Measurements from ENCODE around the gene C1orf21. TPM values are rescaled to one million over a fixed set of nuclear protein-coding genes. Genes with fewer than 3 reads are reported as not detected.

The C1orf21 gene
- total RNA-seq, 1 donor: 17.0 TPM

DNA sequence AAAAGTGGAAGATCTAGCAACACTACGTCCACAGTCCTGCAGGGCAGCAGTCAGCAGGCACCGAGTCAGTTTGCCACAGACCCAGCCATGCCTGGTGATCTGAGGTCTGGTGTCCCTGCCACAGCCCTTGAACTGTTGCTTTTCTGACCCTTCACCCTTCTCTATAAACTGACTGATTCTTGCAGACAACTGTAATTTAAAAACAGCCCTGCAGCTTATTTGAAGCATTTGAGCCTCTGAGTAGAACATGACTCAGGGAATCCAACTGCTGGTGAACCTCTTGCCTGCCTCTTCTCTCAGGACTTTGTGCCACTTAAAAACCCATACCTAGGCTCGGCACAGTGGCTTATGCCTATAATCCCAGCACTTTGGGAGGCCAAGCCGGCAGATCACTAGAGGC lies 260.6 kb downstream of the C1orf21 start:
- Histone ChIP-seq H2AFZ (ENCODE audit: low read length) (peak overlapping the region; percentile 36), H3K36me3 (ENCODE audit: insufficient read depth, low read length) (no peaks in the 10 kb centered on the region), H3K27me3 (ENCODE audit: insufficient read depth, low read length) (peaks cover 11% of the 10 kb centered on the region), H3K4me2 (ENCODE audit: insufficient read depth, low read length) (peak overlapping the region; percentile 11), H3K4me1 (ENCODE audit: insufficient read depth, low read length) (peaks cover 7% of the 10 kb centered on the region), H4K20me1 (ENCODE audit: insufficient read depth, low read length) (no peaks in the 10 kb centered on the region), H3K27ac (ENCODE audit: low read depth, low read length) (no peak overlapping the region), H3K9me3 (ENCODE audit: low read depth, low read length) (no peaks in the 10 kb centered on the region), H3K79me2 (ENCODE audit: insufficient read depth, low read length) (no peaks in the 10 kb centered on the region), H3K4me3 (ENCODE audit: insufficient read depth, low read length) (no peak overlapping the region)
- no peak for DNase-seq (ENCODE audit: insufficient read length, low spot score, missing footprints)
- TF ChIP-seq, protein P1, sequence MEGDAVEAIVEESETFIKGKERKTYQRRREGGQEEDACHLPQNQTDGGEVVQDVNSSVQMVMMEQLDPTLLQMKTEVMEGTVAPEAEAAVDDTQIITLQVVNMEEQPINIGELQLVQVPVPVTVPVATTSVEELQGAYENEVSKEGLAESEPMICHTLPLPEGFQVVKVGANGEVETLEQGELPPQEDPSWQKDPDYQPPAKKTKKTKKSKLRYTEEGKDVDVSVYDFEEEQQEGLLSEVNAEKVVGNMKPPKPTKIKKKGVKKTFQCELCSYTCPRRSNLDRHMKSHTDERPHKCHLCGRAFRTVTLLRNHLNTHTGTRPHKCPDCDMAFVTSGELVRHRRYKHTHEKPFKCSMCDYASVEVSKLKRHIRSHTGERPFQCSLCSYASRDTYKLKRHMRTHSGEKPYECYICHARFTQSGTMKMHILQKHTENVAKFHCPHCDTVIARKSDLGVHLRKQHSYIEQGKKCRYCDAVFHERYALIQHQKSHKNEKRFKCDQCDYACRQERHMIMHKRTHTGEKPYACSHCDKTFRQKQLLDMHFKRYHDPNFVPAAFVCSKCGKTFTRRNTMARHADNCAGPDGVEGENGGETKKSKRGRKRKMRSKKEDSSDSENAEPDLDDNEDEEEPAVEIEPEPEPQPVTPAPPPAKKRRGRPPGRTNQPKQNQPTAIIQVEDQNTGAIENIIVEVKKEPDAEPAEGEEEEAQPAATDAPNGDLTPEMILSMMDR (IDR thresholded peaks at IDR 0.05; ENCODE audit: extremely low read depth, low read depth, low read length): no peak

DNA sequence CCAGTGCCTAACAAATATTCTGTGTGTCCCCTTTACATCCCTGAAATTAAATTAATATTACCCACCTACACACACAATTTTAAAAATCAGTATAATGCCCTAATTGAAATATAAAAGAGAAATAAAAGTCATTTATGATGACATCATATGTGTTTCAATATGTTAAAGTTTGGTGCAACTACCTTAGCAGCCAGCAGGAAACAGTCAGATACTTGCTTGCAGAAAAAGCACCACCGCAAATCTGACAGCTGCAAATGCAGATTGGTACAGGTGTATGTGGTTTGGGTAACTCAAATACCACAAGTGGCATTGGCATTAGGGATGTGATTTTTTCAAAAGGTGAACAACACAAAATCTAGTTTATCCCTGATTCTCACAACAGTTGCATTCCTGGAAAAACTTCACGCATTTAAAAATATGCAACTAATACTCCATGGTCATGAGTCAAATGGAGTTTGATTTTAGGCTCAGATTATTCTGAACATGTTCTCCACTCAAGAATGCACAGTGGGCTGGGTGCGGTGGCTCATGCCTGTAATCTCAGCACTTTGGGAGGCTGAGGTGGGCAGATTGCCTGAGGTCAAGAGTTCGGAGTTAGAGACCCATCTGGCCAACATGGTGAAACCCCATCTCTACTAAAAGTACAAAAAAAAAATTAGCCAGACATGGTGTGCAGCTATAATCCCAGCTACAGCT lies 261.5 kb downstream of the C1orf21 start:
- TF ChIP-seq, protein P1 (IDR thresholded peaks at IDR 0.05; ENCODE audit: extremely low read depth, low read depth, low read length): no peak
- H3K9me3 ChIP-seq (ENCODE audit: low read depth, low read length): no peaks in the 10 kb centered on the region
- no peak overlapping the region for H3K4me2 ChIP-seq (ENCODE audit: insufficient read depth, low read length)
- no peak overlapping the region for H3K27ac ChIP-seq (ENCODE audit: low read depth, low read length)
- no peaks in the 10 kb centered on the region for H3K79me2 ChIP-seq (ENCODE audit: insufficient read depth, low read length)
- H4K20me1 ChIP-seq (ENCODE audit: insufficient read depth, low read length): no peaks in the 10 kb centered on the region
- no peak for DNase-seq (ENCODE audit: insufficient read length, low spot score, missing footprints)
- H3K4me3 ChIP-seq (ENCODE audit: insufficient read depth, low read length): no peak overlapping the region
- peaks cover 7% of the 10 kb centered on the region for H3K4me1 ChIP-seq (ENCODE audit: insufficient read depth, low read length)
- H3K36me3 ChIP-seq (ENCODE audit: insufficient read depth, low read length): no peaks in the 10 kb centered on the region
- H3K27me3 ChIP-seq (ENCODE audit: insufficient read depth, low read length): peaks cover 10% of the 10 kb centered on the region
- H2AFZ ChIP-seq (ENCODE audit: low read length): no peak overlapping the region

DNA sequence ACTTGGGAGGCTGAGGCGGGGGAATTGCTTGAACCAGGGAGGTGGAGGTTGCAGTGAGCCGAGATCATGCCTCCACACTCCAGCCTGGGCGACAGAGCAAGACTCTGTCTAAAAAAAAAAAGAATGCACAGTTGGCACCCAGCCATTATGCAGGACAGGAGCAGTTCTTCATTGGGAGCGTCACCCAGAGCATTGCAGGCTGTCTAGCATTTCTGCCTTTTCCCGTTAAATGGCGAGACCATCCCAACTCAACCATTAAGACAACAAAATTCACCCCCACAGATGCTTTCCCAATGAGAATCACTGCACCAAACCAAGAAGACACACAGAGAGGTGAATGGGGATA lies 262.0 kb downstream of the C1orf21 start:
- Histone ChIP-seq H2AFZ (ENCODE audit: low read length) (no peak overlapping the region), H3K9me3 (ENCODE audit: low read depth, low read length) (no peaks in the 10 kb centered on the region), H3K4me1 (ENCODE audit: insufficient read depth, low read length) (peaks cover 7% of the 10 kb centered on the region), H3K4me3 (ENCODE audit: insufficient read depth, low read length) (no peak overlapping the region), H4K20me1 (ENCODE audit: insufficient read depth, low read length) (no peaks in the 10 kb centered on the region), H3K27ac (ENCODE audit: low read depth, low read length) (no peak overlapping the region), H3K27me3 (ENCODE audit: insufficient read depth, low read length) (peaks cover 10% of the 10 kb centered on the region), H3K4me2 (ENCODE audit: insufficient read depth, low read length) (peak overlapping the region; percentile 23), H3K36me3 (ENCODE audit: insufficient read depth, low read length) (no peaks in the 10 kb centered on the region), H3K79me2 (ENCODE audit: insufficient read depth, low read length) (no peaks in the 10 kb centered on the region)
- DNase-seq (ENCODE audit: insufficient read length, low spot score, missing footprints): no peak
- TF ChIP-seq, protein P1 (IDR thresholded peaks at IDR 0.05; ENCODE audit: extremely low read depth, low read depth, low read length): no peak

DNA sequence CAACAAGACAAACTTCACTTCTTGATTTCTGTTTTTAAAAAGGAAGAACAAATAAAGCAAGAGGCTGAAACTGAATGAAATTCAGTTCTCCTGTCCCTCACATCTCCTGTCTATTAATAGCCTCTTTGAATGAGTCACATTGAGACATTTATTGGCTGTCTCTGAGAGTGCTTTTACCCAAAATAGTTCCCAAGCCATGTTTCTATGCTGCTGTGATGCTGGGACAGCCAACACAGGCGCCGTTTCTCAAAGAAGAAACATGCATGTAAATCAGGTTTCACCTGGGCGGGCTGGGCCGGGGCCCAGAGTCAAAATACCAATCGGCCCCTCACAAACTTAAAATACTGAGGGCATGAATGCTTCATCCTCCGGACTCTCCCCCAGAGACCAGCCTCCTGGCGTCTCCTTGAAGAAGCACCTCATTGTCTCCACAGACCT lies 262.6 kb downstream of the C1orf21 start:
- Histone ChIP-seq H3K4me3 (ENCODE audit: insufficient read depth, low read length) (no peak overlapping the region), H3K79me2 (ENCODE audit: insufficient read depth, low read length) (no peaks in the 10 kb centered on the region), H3K4me1 (ENCODE audit: insufficient read depth, low read length) (peaks cover 7% of the 10 kb centered on the region), H2AFZ (ENCODE audit: low read length) (no peak overlapping the region), H3K36me3 (ENCODE audit: insufficient read depth, low read length) (no peaks in the 10 kb centered on the region), H3K4me2 (ENCODE audit: insufficient read depth, low read length) (peak overlapping the region; percentile 23), H4K20me1 (ENCODE audit: insufficient read depth, low read length) (no peaks in the 10 kb centered on the region), H3K27ac (ENCODE audit: low read depth, low read length) (no peak overlapping the region), H3K9me3 (ENCODE audit: low read depth, low read length) (no peaks in the 10 kb centered on the region), H3K27me3 (ENCODE audit: insufficient read depth, low read length) (peaks cover 7% of the 10 kb centered on the region)
- TF ChIP-seq, protein P1 (IDR thresholded peaks at IDR 0.05; ENCODE audit: extremely low read depth, low read depth, low read length): no peak
- DNase-seq (ENCODE audit: insufficient read length, low spot score, missing footprints): peak; percentile 72
